Type B pancreatic cell (in vitro differentiated cells): ENCODE results near the gene OR6P1. TPM values are rescaled to one million over a fixed set of nuclear protein-coding genes. Genes with fewer than 3 reads are reported as not detected.

Experiments
- DNase-seq: peaks from one replicate; pipeline ENCODE4 v3.0.0; 2021; ENCODE audit warnings: mixed read lengths; ENCODE audit not compliant: unreplicated experiment; ENCODE audit errors: extremely low spot score
- H3K27ac Mint-ChIP-seq: 2 replicates; pipeline ENCODE4 v1.8.0; 2021; ENCODE audit warnings: mild to moderate bottlenecking, mixed read lengths
- H3K27me3 Mint-ChIP-seq: 2 replicates; pipeline ENCODE4 v1.8.0; 2021; ENCODE audit warnings: mixed read lengths
- H3K36me3 Mint-ChIP-seq: 2 replicates; pipeline ENCODE4 v1.8.0; 2021; ENCODE audit warnings: mixed read lengths
- H3K4me1 Mint-ChIP-seq: one replicate; pipeline ENCODE4 v1.8.0; 2021; ENCODE audit warnings: mixed read lengths; ENCODE audit not compliant: unreplicated experiment
- H3K4me3 Mint-ChIP-seq: 2 replicates; pipeline ENCODE4 v1.8.0; 2021; ENCODE audit warnings: mild to moderate bottlenecking, mixed read lengths
- H3K9me3 Mint-ChIP-seq: 2 replicates; pipeline ENCODE4 v1.8.0; 2021; ENCODE audit warnings: mixed read lengths
- CTCF ChIP-seq: fragments of 200-600 bp; sonication (generic); conservative IDR thresholded peaks from 2 replicates; pipeline ENCODE4 v1.5.0; 2021; ENCODE audit warnings: antibody characterized with exemption, mild to moderate bottlenecking
- total RNA-seq: library from RNA; stranded (reverse); gene quantifications from 2 replicates; pipeline ENCODE4 v1.2.1, GENCODE V29; 2021; ENCODE audit warnings: low replicate concordance

The OR6P1 gene
- total RNA-seq, 1 donor from 2014 or later: not detected

- Mint-ChIP-seq H3K27ac (no peak overlapping the region), H3K27me3 (peaks cover 7% of the 10 kb centered on the region), H3K4me1 (no peaks in the 10 kb centered on the region), H3K4me3 (no peak overlapping the region), H3K36me3 (no peaks in the 10 kb centered on the region), H3K9me3 (no peaks in the 10 kb centered on the region)
- no peak for DNase-seq
- TF ChIP-seq CTCF: no peak
Measured at GRCh38 chr1:158563853-158564252, 6.5 kb downstream of the OR6P1 start.

GRCh38 chr1:158559696-158560095, 10.7 kb downstream of the OR6P1 start:
- Mint-ChIP-seq H3K4me3 (no peak overlapping the region), H3K27me3 (peaks cover 3% of the 10 kb centered on the region), H3K4me1 (no peaks in the 10 kb centered on the region), H3K9me3 (no peaks in the 10 kb centered on the region), H3K27ac (no peak overlapping the region), H3K36me3 (no peaks in the 10 kb centered on the region)
- no peak for DNase-seq
- TF ChIP-seq CTCF: no peak

DNA sequence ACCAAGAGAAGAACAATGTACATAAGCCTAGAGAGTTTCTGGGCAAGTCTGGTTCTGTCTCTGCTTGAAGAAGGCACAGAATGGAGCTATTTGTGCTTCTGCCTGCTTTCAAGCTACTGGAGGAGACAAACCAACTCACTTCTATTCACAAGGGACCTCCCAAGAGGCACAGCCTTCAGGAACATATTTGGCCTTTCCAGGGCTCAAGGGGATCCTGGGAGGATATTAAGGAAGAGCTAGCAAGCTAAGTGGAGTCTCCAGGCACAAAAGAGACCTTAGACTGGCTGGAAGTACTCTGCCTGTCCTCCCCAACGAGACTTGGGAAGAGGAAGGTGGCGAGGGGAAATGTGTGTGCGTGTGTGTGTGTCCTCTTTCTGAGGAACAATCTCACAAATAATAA, 16.0 kb downstream of the OR6P1 start, which contains the start of gene OR6Y1:
Gene OR6Y1 (minus strand): TSS at position 54 of the 400 bp plus-strand sequence. CDS start 6,300 bp downstream, outside the sequence.
- H3K9me3 Mint-ChIP-seq: no peaks in the 10 kb centered on the region
- no peak for DNase-seq
- no peaks in the 10 kb centered on the region for H3K36me3 Mint-ChIP-seq
- H3K4me3 Mint-ChIP-seq: no peak within 1 kb of the TSS
- no peaks in the 10 kb centered on the region for H3K27me3 Mint-ChIP-seq
- no peak for TF ChIP-seq CTCF
- no peaks in the 10 kb centered on the region for H3K4me1 Mint-ChIP-seq
- no peak within 1 kb of the TSS for H3K27ac Mint-ChIP-seq

DNA sequence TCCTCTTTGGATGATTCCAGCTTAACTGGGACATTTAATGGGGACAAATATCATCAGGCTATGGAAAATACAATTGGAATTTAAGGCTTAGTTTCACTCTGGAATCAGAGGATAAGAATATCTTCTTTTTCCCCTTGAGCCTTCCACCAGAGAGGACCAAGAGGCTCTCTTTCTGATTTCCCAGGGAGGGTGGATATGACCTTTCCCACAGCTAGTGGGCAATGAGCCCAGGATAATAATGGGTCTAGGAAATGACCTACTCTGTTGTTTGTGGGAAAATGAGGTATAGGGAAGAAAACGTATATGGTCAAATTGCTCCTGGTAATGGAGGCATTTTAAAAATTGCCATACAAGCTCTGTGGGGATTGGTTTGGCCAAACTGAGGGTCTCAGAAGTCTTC, 18.1 kb downstream of the OR6P1 start:
- Mint-ChIP-seq H3K4me1 (no peaks in the 10 kb centered on the region), H3K36me3 (no peaks in the 10 kb centered on the region), H3K9me3 (no peaks in the 10 kb centered on the region), H3K4me3 (no peak overlapping the region), H3K27ac (no peak overlapping the region), H3K27me3 (no peaks in the 10 kb centered on the region)
- TF ChIP-seq CTCF: no peak
- no peak for DNase-seq

- no peak overlapping the region for H3K4me3 Mint-ChIP-seq
- no peaks in the 10 kb centered on the region for H3K4me1 Mint-ChIP-seq
- no peak overlapping the region for H3K27ac Mint-ChIP-seq
- H3K9me3 Mint-ChIP-seq: no peaks in the 10 kb centered on the region
- H3K36me3 Mint-ChIP-seq: no peaks in the 10 kb centered on the region
- no peaks in the 10 kb centered on the region for H3K27me3 Mint-ChIP-seq
- no peak for DNase-seq
- TF ChIP-seq CTCF: no peak
Measured at GRCh38 chr1:158547533-158547932, 22.8 kb downstream of the OR6P1 start.

- Mint-ChIP-seq H3K27me3 (no peaks in the 10 kb centered on the region), H3K9me3 (no peaks in the 10 kb centered on the region), H3K27ac (no peak overlapping the region), H3K4me1 (no peaks in the 10 kb centered on the region), H3K36me3 (no peaks in the 10 kb centered on the region), H3K4me3 (no peak overlapping the region)
- no peak for TF ChIP-seq CTCF
- no peak for DNase-seq
Measured at GRCh38 chr1:158537609-158538008, 32.8 kb downstream of the OR6P1 start.
